ENCODE results near the gene RTN4.

The RTN4 gene

GRCh38 chr2:55033076-55033742 lies 17.0 kb downstream of the RTN4 start:
- TF ChIP-seq CTCF (IDR thresholded peaks at IDR 0.05; ENCODE audit: low read depth, low read length) = no peak
- H3K4me3 ChIP-seq (ENCODE audit: low read depth, low read length) = no peak overlapping the region

GRCh38 chr2:55031505-55031904 lies 18.7 kb downstream of the RTN4 start:
- TF ChIP-seq CTCF (IDR thresholded peaks at IDR 0.05; ENCODE audit: low read depth, low read length) = no peak
- no peak overlapping the region for H3K4me3 ChIP-seq (ENCODE audit: low read depth, low read length)

- H3K4me3 ChIP-seq (ENCODE audit: low read depth, low read length) = no peak overlapping the region
- no peak for TF ChIP-seq CTCF (IDR thresholded peaks at IDR 0.05; ENCODE audit: low read depth, low read length)
These were observed 19.5 kb downstream of the RTN4 start for GRCh38 chr2:55030766-55031165.

- H3K4me3 ChIP-seq (ENCODE audit: low read depth, low read length) = no peak overlapping the region
- TF ChIP-seq CTCF (IDR thresholded peaks at IDR 0.05; ENCODE audit: low read depth, low read length) = no peak
These were observed 21.2 kb downstream of the RTN4 start for GRCh38 chr2:55029098-55029497.

GRCh38 chr2:55027226-55027625 lies 23.0 kb downstream of the RTN4 start:
- no peak for TF ChIP-seq CTCF (IDR thresholded peaks at IDR 0.05; ENCODE audit: low read depth, low read length)
- H3K4me3 ChIP-seq (ENCODE audit: low read depth, low read length) = no peak overlapping the region

- no peak for TF ChIP-seq CTCF (IDR thresholded peaks at IDR 0.05; ENCODE audit: low read depth, low read length)
- H3K4me3 ChIP-seq (ENCODE audit: low read depth, low read length) = no peak overlapping the region
These were observed 24.0 kb downstream of the RTN4 start for GRCh38 chr2:55026202-55026601.

GRCh38 chr2:55025627-55026026 lies 24.6 kb downstream of the RTN4 start:
- no peak overlapping the region for H3K4me3 ChIP-seq (ENCODE audit: low read depth, low read length)
- no peak for TF ChIP-seq CTCF (IDR thresholded peaks at IDR 0.05; ENCODE audit: low read depth, low read length)

Data from WI38 (cell line).